HEK293 (cell line): Measurements from ENCODE around the gene INTS2.

Source experiments
- SP3 ChIP-seq: fragments of 450-650 bp; formaldehyde crosslinking; IDR thresholded peaks from 2 replicates; pipeline ENCODE4 v1.5.1; 2016; ENCODE audit warnings: missing biosample characterization, missing genetic modification characterization
- TF ChIP-seq, protein P1 (sequence below): fragments of 450-650 bp; formaldehyde crosslinking; IDR thresholded peaks from 2 replicates; pipeline ENCODE4 v1.5.1; 2016; ENCODE audit warnings: missing biosample characterization, missing genetic modification characterization
- TF ChIP-seq, protein P2 (sequence below): fragments of 450-650 bp; formaldehyde crosslinking; IDR thresholded peaks from 2 replicates; pipeline ENCODE4 v1.5.1; 2017; ENCODE audit warnings: missing biosample characterization, mild to moderate bottlenecking, missing genetic modification characterization, moderate library complexity

DNA sequence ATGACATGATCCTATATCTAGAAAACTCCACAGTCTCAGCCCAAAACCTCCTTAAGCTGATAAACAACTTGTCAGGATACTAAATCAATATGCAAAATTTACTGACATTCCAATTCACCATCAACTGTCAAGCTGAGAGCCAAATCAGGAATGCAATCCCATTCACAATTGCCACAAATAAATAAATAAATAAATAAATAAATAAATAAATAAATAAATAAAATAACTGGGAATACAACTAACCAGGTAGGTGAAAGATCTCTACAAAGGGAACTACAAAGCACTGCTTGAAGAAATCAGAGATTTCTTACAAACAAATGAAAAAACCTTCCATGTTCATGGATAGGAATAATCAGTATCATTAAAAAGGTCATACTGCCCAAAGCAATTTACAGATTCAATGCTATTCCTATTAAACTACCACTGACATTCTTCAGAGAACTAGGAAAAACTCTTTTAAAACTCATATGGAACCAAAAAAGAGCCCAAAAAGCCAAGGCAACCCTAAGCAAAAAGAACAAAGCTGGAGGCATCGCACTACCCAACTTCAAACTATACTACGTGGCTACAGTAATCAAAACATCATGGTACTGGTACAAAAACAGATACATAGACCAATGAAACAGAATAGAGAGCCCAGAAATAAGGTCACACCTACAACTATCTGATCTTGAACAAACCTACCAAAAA lies 102.2 kb downstream of the INTS2 start:
- TF ChIP-seq, protein P1, sequence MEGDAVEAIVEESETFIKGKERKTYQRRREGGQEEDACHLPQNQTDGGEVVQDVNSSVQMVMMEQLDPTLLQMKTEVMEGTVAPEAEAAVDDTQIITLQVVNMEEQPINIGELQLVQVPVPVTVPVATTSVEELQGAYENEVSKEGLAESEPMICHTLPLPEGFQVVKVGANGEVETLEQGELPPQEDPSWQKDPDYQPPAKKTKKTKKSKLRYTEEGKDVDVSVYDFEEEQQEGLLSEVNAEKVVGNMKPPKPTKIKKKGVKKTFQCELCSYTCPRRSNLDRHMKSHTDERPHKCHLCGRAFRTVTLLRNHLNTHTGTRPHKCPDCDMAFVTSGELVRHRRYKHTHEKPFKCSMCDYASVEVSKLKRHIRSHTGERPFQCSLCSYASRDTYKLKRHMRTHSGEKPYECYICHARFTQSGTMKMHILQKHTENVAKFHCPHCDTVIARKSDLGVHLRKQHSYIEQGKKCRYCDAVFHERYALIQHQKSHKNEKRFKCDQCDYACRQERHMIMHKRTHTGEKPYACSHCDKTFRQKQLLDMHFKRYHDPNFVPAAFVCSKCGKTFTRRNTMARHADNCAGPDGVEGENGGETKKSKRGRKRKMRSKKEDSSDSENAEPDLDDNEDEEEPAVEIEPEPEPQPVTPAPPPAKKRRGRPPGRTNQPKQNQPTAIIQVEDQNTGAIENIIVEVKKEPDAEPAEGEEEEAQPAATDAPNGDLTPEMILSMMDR (tag by site-specific recombination): no peak
- TF ChIP-seq, protein P2, sequence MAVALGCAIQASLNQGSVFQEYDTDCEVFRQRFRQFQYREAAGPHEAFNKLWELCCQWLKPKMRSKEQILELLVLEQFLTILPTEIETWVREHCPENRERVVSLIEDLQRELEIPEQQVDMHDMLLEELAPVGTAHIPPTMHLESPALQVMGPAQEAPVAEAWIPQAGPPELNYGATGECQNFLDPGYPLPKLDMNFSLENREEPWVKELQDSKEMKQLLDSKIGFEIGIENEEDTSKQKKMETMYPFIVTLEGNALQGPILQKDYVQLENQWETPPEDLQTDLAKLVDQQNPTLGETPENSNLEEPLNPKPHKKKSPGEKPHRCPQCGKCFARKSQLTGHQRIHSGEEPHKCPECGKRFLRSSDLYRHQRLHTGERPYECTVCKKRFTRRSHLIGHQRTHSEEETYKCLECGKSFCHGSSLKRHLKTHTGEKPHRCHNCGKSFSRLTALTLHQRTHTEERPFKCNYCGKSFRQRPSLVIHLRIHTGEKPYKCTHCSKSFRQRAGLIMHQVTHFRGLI (tag by site-specific recombination): no peak
- no peak for TF ChIP-seq SP3 (tag by site-specific recombination)
